ENCODE results near the gene ZNRF4. TPM values are rescaled to one million over a fixed set of nuclear protein-coding genes. Genes with fewer than 3 reads are reported as not detected.

The ZNRF4 gene
- total RNA-seq, 2 experiments from 2014 or later: not detected

DNA sequence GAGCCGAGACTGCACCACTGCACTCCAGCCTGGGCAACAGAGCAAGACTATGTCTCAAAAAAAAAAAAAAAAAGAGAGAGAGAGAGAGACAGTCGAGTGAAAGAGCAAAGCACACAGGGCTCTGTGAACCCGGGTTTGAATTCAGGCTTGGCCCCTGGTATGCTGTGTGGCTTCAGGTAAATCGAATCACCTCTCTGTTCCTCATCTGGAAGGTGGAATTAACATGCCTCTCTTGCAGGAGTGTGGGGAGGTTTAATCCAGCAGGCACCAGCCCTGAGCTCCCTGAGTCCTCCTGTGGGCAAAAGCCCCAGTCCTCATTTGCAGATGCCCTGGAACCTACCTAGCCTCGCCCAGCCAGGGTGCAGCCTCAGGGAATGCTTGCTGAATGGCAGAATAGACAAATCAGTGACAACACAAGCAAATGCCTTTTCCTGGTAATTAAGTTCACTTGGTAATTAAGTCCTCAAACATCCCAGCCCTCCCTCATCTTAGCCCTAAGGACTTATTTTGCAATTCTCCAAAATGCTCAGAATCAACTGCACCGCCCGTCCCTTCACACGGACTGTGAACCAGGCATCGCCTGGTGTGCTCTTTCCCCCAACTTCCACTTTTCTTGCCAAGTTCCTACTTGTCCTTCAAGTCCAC, 4.6 kb upstream of the ZNRF4 start:
- no peaks in the 10 kb centered on the region for H3K4me1 Mint-ChIP-seq
- CTCF ChIA-PET: no interaction called here
- no peak overlapping the region for H3K4me3 Mint-ChIP-seq
- DNase-seq: no peak
- H3K9me3 Mint-ChIP-seq (ENCODE audit: low read depth): no peaks in the 10 kb centered on the region
- ATAC-seq: no peak
- no peaks in the 10 kb centered on the region for H3K36me3 Mint-ChIP-seq
- H3K27ac Mint-ChIP-seq: no peak overlapping the region
- H3K27me3 Mint-ChIP-seq: peaks cover 4% of the 10 kb centered on the region

DNA sequence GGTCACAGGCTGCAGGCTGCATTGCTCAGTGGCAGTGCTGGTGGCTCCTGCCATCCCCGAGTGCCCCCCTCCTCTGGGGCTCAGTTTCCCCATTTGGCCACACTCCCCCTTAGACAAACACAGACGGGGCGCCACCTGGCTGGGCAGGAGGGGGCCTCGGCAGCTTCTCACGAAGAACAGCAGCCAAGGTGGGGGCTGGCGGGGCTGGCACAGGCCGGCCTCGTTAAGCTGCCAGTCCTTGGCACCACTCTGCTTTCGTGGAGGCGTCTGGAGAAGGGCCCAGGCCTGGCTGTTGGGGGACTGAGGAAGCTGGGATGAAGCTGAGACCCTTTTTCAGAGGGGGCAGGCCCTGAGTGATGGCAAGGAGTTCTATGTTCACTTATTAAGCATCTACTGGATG, 3.7 kb upstream of the ZNRF4 start:
- no peaks in the 10 kb centered on the region for H3K9me3 Mint-ChIP-seq (ENCODE audit: low read depth)
- no peak overlapping the region for H3K27ac Mint-ChIP-seq
- no peaks in the 10 kb centered on the region for H3K4me1 Mint-ChIP-seq
- CTCF ChIA-PET: no interaction called here
- no peak for DNase-seq
- H3K27me3 Mint-ChIP-seq: peaks cover 4% of the 10 kb centered on the region
- ATAC-seq: no peak
- no peaks in the 10 kb centered on the region for H3K36me3 Mint-ChIP-seq
- no peak overlapping the region for H3K4me3 Mint-ChIP-seq

DNA sequence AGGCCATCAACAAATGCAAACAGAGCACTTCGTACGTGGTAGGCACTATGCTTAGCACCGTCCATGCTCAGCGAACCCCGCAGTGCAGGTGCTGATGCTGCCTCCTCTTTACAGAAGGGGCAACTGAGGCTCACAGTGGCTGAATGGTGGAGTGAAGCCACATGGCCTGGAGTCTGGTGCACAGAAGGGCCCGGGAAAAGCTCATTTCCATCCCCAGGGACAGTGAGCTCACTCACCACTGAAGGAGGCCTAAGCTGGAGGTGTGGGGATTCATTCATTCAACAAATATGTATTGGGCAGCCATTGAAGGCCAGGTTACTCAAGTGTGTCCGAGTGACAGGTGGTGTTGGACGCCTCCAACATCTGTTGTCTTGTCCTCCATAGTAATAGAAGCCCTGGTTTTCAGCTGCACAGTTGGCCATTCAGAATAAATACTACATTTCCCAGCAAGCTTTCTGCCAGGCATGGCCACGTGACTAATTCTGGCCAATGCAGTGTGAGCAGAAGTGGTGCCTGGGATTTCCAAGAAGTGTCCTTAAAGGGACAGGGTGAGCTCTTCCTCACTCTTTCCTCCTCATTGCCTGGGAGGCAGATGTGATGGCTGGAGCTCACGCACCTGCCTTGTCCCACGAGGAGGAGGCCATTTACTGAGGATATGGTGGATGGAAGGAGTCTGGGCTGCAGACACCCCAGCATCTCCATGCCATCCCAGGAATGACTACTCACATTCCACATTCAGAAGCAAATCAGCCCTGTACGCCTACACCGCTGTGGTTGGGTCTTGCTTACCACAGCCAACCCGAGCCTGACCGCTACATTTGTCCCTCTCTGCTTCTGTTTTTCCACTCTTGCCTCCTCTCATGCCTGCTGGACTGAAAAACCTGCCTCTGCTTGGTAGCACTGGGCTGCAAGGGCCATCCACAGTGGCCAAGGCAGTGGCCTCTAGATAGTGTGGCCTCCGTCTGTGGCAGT, 2.3 kb upstream of the ZNRF4 start:
- H3K4me3 Mint-ChIP-seq: no peak overlapping the region
- H3K27me3 Mint-ChIP-seq: peaks cover 2% of the 10 kb centered on the region
- ATAC-seq (no peak), DNase-seq (no peak)
- H3K27ac Mint-ChIP-seq: no peak overlapping the region
- no peaks in the 10 kb centered on the region for H3K4me1 Mint-ChIP-seq
- CTCF ChIA-PET: no interaction called here
- H3K36me3 Mint-ChIP-seq: no peaks in the 10 kb centered on the region
- no peaks in the 10 kb centered on the region for H3K9me3 Mint-ChIP-seq (ENCODE audit: low read depth)

DNA sequence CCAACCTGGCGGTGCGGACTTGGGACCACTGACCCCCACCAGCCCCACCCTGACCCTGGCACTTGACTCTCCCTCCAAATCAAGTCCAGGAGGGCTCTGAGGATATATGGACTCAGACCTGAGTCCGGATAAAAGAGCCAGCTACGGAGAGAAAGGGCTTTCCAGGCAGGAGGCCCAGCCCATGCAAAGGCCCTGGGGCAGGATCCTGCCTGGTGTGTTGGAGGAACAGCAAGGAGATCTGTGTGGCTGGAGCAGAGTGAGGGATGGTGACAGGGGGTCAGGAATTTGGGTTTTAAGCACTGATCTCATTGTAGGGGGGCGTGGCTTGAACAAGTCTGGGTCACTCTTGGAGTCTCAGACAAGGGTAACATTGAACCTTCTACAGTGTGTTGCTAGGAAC, 474 bp upstream of the ZNRF4 start:
- ATAC-seq: no peak
- H3K36me3 Mint-ChIP-seq: no peaks in the 10 kb centered on the region
- no peak overlapping the region for H3K27ac Mint-ChIP-seq
- no peak for DNase-seq
- no peak overlapping the region for H3K4me3 Mint-ChIP-seq
- H3K9me3 Mint-ChIP-seq (ENCODE audit: low read depth): no peaks in the 10 kb centered on the region
- CTCF ChIA-PET: no interaction called here
- no peaks in the 10 kb centered on the region for H3K27me3 Mint-ChIP-seq
- no peaks in the 10 kb centered on the region for H3K4me1 Mint-ChIP-seq

DNA sequence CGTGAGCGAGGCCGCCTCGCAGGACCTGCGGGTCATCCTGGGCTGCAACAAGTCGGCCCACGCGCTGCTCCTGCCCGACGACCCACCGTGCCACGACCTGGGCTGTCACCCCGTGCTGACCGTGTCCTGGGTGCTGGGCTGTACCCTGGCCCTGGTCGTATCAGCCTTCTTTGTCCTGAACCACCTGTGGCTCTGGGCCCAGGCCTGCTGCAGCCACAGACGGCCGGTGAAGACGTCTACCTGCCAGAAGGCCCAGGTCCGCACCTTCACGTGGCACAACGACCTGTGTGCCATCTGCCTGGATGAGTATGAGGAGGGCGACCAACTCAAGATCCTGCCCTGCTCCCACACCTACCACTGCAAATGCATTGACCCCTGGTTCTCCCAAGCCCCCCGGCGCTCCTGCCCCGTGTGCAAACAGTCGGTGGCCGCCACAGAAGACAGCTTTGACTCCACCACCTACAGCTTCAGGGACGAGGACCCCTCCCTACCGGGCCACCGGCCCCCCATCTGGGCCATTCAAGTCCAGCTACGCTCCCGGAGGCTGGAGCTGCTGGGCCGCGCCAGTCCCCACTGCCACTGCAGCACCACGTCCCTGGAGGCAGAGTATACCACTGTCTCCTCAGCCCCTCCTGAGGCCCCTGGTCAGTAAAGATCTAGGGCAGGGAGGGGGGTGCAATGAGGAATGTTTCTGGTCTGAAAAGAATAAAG, 1.1 kb downstream of the ZNRF4 start:
- no peaks in the 10 kb centered on the region for H3K9me3 Mint-ChIP-seq (ENCODE audit: low read depth)
- no peaks in the 10 kb centered on the region for H3K27me3 Mint-ChIP-seq
- H3K4me1 Mint-ChIP-seq: no peaks in the 10 kb centered on the region
- ATAC-seq (no peak), DNase-seq (no peak)
- no peak overlapping the region for H3K4me3 Mint-ChIP-seq
- no peak overlapping the region for H3K27ac Mint-ChIP-seq
- CTCF ChIA-PET: no interaction called here
- no peaks in the 10 kb centered on the region for H3K36me3 Mint-ChIP-seq

DNA sequence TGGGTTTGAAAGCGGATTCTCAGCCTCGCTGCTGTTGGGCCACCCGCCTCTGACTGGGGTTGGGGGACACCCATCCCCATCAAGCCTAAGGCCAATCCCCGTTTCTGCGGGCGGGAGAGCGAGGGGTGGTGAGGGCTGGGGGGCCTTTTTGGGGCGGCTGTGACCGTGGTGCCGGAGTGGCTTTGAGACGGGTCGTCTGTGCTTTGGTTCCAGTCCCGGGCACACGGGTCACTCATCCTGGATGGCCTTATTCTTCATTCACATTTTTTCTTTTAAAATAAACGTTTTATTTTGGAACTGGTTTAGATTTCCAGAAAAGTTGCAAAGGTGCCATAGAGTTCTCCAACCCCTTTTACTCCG, 1.6 kb downstream of the ZNRF4 start:
- no peak overlapping the region for H3K27ac Mint-ChIP-seq

DNA sequence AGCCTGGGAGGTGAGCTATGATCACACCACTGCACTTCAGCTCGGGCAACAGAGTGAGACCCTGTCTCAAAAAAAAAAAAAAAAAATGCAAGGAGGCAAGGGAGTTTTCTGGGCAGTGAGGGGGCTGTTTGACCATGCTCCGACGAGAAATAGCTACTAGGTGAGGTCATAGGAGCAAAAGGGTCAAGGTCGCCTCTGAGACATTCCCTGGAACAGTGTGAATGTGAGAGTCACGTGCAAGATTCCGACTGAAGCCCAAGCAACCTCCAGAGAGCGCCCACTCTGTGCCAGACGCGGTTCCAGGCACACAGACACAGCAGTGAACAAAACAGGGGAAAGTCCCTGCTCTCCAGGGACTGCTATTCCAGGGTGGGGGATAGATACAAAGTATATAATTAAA, 2.5 kb downstream of the ZNRF4 start:
- no peaks in the 10 kb centered on the region for H3K27me3 Mint-ChIP-seq
- H3K27ac Mint-ChIP-seq: no peak overlapping the region
- H3K9me3 Mint-ChIP-seq (ENCODE audit: low read depth): no peaks in the 10 kb centered on the region
- no peak for DNase-seq
- CTCF ChIA-PET: no interaction called here
- no peak overlapping the region for H3K4me3 Mint-ChIP-seq
- no peaks in the 10 kb centered on the region for H3K4me1 Mint-ChIP-seq
- no peaks in the 10 kb centered on the region for H3K36me3 Mint-ChIP-seq
- ATAC-seq: no peak

More for the DNA sequence above, 1.6 kb downstream of the ZNRF4 start:
- H3K27me3 Mint-ChIP-seq: no peaks in the 10 kb centered on the region
- no peak for ATAC-seq
- no peaks in the 10 kb centered on the region for H3K9me3 Mint-ChIP-seq (ENCODE audit: low read depth)
- CTCF ChIA-PET: no interaction called here
- no peaks in the 10 kb centered on the region for H3K4me1 Mint-ChIP-seq
- H3K4me3 Mint-ChIP-seq: no peak overlapping the region
- no peak for DNase-seq
- H3K36me3 Mint-ChIP-seq: no peaks in the 10 kb centered on the region

DNA sequence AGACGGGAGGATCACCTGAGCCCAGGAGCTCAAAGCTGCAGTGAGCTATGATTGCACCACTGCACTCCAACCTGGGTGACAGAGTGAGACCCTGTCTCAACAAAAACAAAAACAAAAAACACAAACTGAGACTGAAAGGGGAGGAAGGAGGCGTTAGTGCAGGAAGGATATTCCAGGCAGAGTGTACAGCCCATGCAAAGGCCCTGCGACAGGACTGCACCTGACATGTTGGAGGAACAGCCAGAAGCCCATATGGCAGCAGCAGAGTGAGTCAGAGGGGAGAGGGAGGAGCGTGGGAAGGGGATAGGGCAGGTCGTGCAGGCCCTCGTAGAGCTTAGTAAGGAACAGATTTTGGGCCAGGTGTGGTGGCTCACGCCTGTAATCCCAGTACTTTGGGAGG, 3.2 kb downstream of the ZNRF4 start:
- Mint-ChIP-seq H3K9me3 (ENCODE audit: low read depth) (no peaks in the 10 kb centered on the region), H3K27me3 (no peaks in the 10 kb centered on the region), H3K27ac (no peak overlapping the region), H3K4me3 (no peak overlapping the region), H3K4me1 (no peaks in the 10 kb centered on the region), H3K36me3 (no peaks in the 10 kb centered on the region)
- CTCF ChIA-PET: no interaction called here
- ATAC-seq: no peak
- no peak for DNase-seq

DNA sequence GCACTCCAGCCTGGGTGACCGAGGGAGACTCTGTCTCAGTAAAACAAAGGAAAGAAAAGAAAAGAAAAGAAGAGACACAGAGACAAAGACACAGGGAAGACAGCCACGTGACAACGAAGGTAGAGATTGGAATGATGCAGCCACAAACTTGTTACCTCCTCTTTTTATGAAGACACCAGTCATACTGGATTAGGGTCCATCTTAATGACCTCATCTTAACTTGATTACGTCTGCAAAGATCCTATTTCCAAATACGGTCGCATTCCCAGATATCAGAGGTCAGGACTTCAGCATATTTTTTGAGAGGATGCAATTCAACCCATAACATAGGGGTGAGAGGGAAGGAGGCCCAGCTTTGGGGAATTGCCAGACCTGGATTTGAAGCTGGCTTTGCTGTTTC, 4.1 kb downstream of the ZNRF4 start:
- no peaks in the 10 kb centered on the region for H3K27me3 Mint-ChIP-seq
- no peaks in the 10 kb centered on the region for H3K4me1 Mint-ChIP-seq

DNA sequence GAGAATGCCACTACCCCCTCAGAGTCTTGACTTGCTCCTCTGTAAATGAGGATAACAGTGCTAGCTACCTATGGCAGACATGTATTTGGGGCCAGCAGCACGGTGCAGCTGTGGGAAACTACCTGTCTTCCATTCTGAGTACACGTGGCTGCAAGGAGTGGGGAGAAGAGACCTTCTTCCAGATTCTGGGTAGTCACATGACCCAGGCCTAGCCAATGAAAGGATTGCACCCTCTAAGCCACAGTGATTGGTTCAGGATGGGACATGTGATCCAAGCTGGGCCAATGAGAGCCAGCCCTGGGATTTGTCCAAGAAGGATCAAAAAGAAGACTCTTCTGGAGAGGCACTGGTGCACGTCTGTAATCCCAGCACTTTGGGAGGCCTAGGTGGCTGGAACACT, 5.5 kb downstream of the ZNRF4 start:
- Mint-ChIP-seq H3K9me3 (ENCODE audit: low read depth) (no peaks in the 10 kb centered on the region), H3K36me3 (no peaks in the 10 kb centered on the region), H3K4me1 (no peaks in the 10 kb centered on the region), H3K27ac (no peak overlapping the region), H3K27me3 (no peaks in the 10 kb centered on the region), H3K4me3 (no peak overlapping the region)
- no peak for DNase-seq
- CTCF ChIA-PET: interaction anchor here (0.5 kb wide), 1 partner anchor 267 kb away, joined by 4 read pairs; no protein-coding TSS in a partner anchor
- no peak for ATAC-seq

More for the DNA sequence above, 4.1 kb downstream of the ZNRF4 start:
- no peaks in the 10 kb centered on the region for H3K36me3 Mint-ChIP-seq
- DNase-seq (no peak), ATAC-seq (no peak)
- H3K9me3 Mint-ChIP-seq (ENCODE audit: low read depth): no peaks in the 10 kb centered on the region
- no peak overlapping the region for H3K27ac Mint-ChIP-seq
- CTCF ChIA-PET: no interaction called here
- no peak overlapping the region for H3K4me3 Mint-ChIP-seq

DNA sequence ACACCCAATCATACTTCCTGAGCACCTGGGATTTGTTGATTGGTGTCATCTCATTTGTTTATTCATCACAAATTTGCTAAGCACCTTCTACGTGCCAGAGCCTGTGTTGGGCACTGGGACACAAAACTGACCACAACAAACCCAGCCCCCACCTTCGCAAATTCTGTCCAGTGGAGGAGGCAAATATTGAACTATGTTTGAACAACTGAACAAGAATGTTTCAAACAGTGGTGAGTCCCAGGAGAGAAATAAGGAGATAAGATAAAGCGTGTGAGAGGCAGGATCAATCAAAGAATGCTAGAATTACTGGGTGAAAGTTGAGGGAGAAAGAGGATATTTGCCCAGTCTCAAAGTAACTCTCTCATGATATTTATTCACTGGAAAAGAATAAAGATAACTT, 8.7 kb downstream of the ZNRF4 start:
- no peak overlapping the region for H3K27ac Mint-ChIP-seq
- H3K4me3 Mint-ChIP-seq: no peak overlapping the region
- CTCF ChIA-PET: no interaction called here
- DNase-seq (no peak), ATAC-seq (no peak)
- no peaks in the 10 kb centered on the region for H3K27me3 Mint-ChIP-seq
- no peaks in the 10 kb centered on the region for H3K9me3 Mint-ChIP-seq (ENCODE audit: low read depth)
- H3K4me1 Mint-ChIP-seq: no peaks in the 10 kb centered on the region
- H3K36me3 Mint-ChIP-seq: no peaks in the 10 kb centered on the region

DNA sequence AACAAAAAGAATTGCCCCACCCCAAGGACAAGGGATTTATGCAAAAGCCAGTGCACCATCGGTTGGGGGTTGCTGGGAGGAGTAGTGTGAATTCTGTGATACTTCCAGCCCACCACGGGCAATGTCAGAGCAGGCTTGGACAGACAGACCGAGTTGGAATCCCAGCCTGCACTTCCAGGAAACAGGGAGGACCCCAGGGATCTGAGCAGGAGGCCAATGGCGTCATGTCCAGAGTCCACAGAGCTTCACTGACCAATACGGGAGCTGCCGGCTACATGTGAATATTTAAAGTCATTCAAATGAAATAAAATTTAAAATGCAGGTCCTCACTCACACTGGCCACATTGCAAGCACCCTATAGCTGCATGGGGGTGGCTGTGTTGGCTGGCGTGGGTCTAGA, 10.9 kb downstream of the ZNRF4 start:
- ATAC-seq (no peak), DNase-seq (no peak)
- no peaks in the 10 kb centered on the region for H3K9me3 Mint-ChIP-seq (ENCODE audit: low read depth)
- H3K27me3 Mint-ChIP-seq: no peaks in the 10 kb centered on the region
- no peaks in the 10 kb centered on the region for H3K36me3 Mint-ChIP-seq
- CTCF ChIA-PET: no interaction called here
- H3K4me1 Mint-ChIP-seq: no peaks in the 10 kb centered on the region
- no peak overlapping the region for H3K4me3 Mint-ChIP-seq
- no peak overlapping the region for H3K27ac Mint-ChIP-seq

DNA sequence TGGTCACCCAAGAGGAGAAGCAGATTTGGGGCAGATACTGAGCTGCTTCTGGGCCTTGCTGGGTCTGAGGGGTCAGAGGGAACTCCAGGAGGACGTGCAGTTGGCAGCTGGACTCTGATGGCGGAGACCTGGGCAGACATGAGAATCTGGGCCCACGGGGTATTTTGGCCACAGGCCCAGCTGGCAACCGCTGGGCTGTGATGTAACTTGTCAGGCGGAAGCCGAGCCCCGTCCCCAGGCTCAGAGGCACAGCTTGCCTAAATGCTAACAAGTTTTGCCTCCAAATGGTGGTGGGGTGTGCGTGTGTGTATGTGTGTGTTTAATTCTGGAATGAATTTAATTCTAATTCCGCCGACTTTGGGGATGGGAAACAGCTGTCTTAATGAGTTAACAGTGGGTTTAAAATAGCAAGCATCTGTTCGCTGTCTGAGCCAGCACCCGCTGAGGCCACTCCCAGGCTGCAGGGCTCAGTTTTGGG, 11.6 kb downstream of the ZNRF4 start:
- CTCF ChIA-PET: no interaction called here
- DNase-seq: no peak
- Mint-ChIP-seq H3K4me1 (no peaks in the 10 kb centered on the region), H3K36me3 (no peaks in the 10 kb centered on the region), H3K27ac (no peak overlapping the region), H3K9me3 (ENCODE audit: low read depth) (no peaks in the 10 kb centered on the region), H3K4me3 (no peak overlapping the region), H3K27me3 (no peaks in the 10 kb centered on the region)
- no peak for ATAC-seq

DNA sequence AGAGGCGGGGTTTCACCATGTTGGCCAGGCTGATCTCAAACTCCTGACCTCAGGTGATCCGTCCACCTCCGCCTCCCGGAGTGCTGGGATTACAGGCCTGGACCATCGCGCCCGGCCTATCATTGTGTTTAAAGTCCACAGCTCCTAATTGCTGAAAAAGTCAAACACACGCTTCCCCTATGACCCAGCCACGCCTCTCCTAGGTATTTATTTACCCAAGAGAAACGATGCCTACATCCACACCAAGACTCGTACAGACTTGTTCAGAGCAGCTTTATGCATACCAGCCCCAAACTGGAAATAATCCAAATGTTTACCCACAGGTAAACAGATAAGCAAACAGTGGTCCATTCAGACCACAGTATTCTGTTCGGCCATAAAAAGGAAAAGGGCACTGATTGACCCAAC, 15.1 kb downstream of the ZNRF4 start:
- H3K36me3 Mint-ChIP-seq: no peaks in the 10 kb centered on the region
- H3K4me1 Mint-ChIP-seq: no peaks in the 10 kb centered on the region
- H3K27ac Mint-ChIP-seq: no peak overlapping the region
- ATAC-seq: no peak
- no peaks in the 10 kb centered on the region for H3K27me3 Mint-ChIP-seq
- no peak for DNase-seq
- H3K9me3 Mint-ChIP-seq (ENCODE audit: low read depth): no peaks in the 10 kb centered on the region
- CTCF ChIA-PET: no interaction called here
- H3K4me3 Mint-ChIP-seq: no peak overlapping the region

All from activated CD8-positive, alpha-beta memory T cell treated with anti-CD3 and anti-CD28 coated beads, Interleukin-2, amount 10 ng/mL, durations not matched to agents 7 days and 5 days (primary cell).